Skeletal muscle satellite cell (primary cell): Measurements from ENCODE around the gene EFCAB10. TPM values are rescaled to one million over a fixed set of nuclear protein-coding genes. Genes with fewer than 3 reads are reported as not detected.

Experiments used
- H3K27me3 ChIP-seq: 2 replicates; pipeline ENCODE4 v1.7.0; 2013; ENCODE audit warnings: low read length; ENCODE audit not compliant: control insufficient read depth, insufficient read depth
- H3K36me3 ChIP-seq: 2 replicates; pipeline ENCODE4 v1.7.0; 2013; ENCODE audit warnings: mild to moderate bottlenecking, control low read depth, low read length; ENCODE audit not compliant: insufficient read depth
- H3K4me1 ChIP-seq: 2 replicates; pipeline ENCODE4 v1.7.0; 2013; ENCODE audit warnings: low read length; ENCODE audit not compliant: control insufficient read depth, insufficient read depth
- H3K4me2 ChIP-seq: 2 replicates; pipeline ENCODE4 v1.7.0; 2013; ENCODE audit warnings: mild to moderate bottlenecking, low read length
- H3K4me3 ChIP-seq: 2 replicates; pipeline ENCODE4 v1.7.0; 2013; ENCODE audit warnings: low read length
- H3K9ac ChIP-seq: 2 replicates; pipeline ENCODE4 v1.7.0; 2013; ENCODE audit warnings: mild to moderate bottlenecking, low read depth, low read length, moderate library complexity
- H3K9me3 ChIP-seq: replicated peaks from 2 replicates; pipeline ENCODE4 v1.7.0; 2013; ENCODE audit warnings: mild to moderate bottlenecking, control low read depth, low read length
- total RNA-seq: library from RNA; depleted of rRNA; stranded (reverse); fragments of >200 nt; gene quantifications from 2 replicates; pipeline ENCODE4 v1.2.3, GENCODE V29; 2012; rRNA removed

EFCAB10 gene, protein sequence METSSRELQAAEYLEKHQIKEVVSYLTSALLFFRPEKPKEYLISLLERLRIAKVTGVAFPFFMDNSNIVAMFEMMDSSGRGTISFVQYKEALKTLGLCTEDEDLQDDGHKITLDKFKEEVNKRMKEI
- total RNA-seq: not detected in 2 replicates

- H3K9me3 ChIP-seq: no peaks in the 10 kb centered on the region
- no peak within 1 kb of the TSS for H3K9ac ChIP-seq
- no peaks in the 10 kb centered on the region for H3K27me3 ChIP-seq
- H3K4me2 ChIP-seq: peak within 1 kb of the TSS; percentile 78
- H3K4me3 ChIP-seq: peak within 1 kb of the TSS; percentile 62
- no peaks in the 10 kb centered on the region for H3K36me3 ChIP-seq
- peaks cover 6% of the 10 kb centered on the region for H3K4me1 ChIP-seq
Observed at GRCh38 chr7:105581066-105581811, at the start of gene EFCAB10. Gene EFCAB10, minus strand, starts transcription at chr7:105581493. Its CDS starts 30 bp downstream, at chr7:105581463.

DNA sequence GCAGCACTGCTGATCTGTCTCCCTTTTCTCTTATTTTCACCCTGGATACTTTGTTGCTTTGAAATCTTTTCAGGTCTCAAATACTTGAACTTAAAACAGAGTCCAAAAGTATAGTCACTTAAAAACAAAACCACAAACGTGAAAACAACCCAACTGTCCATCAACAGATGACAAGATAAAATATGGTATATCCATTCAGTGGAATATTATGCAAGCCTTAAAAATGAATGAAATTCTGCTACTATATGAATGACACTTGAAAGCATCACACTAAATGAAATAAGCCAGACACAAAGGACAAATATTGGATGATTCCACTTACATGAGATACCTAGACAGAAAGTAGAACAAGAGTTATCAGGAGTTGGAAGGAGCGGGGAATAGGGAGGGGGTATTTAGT is 44.7 kb upstream of the EFCAB10 start:
- Histone ChIP-seq H3K27me3 (no peaks in the 10 kb centered on the region), H3K9me3 (no peaks in the 10 kb centered on the region), H3K9ac (no peak overlapping the region), H3K4me1 (no peaks in the 10 kb centered on the region), H3K4me2 (no peak overlapping the region), H3K36me3 (peaks cover 11% of the 10 kb centered on the region), H3K4me3 (no peak overlapping the region)

- Histone ChIP-seq H3K4me3 (no peak overlapping the region), H3K4me2 (no peak overlapping the region), H3K27me3 (no peaks in the 10 kb centered on the region), H3K36me3 (peaks cover 11% of the 10 kb centered on the region), H3K4me1 (no peaks in the 10 kb centered on the region), H3K9me3 (no peaks in the 10 kb centered on the region), H3K9ac (no peak overlapping the region)
Observed at GRCh38 chr7:105623906-105624305, 42.6 kb upstream of the EFCAB10 start.

DNA sequence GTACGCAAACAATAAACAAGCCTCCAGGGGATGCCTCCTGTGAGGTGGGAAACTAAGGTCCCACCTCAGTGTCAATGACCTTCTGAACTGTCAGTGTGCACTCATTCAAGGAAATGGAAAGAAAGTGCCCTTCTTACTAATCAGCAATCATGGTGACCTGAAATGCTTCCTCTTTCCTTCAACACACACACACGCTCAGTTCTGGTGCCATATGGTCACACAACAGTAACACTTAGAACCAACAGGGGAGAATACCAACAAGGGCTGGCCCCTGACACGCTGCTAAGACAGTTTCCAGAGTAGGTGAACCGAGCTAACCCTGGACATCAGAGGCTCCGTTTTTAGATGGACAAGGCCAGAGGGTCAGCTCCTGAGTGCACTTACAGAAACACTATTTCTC is 42.1 kb upstream of the EFCAB10 start:
- H3K9ac ChIP-seq: no peak overlapping the region
- H3K27me3 ChIP-seq: no peaks in the 10 kb centered on the region
- no peak overlapping the region for H3K4me3 ChIP-seq
- H3K36me3 ChIP-seq: peaks cover 11% of the 10 kb centered on the region
- H3K9me3 ChIP-seq: no peaks in the 10 kb centered on the region
- no peak overlapping the region for H3K4me2 ChIP-seq
- H3K4me1 ChIP-seq: no peaks in the 10 kb centered on the region

GRCh38 chr7:105622106-105622731 is 40.9 kb upstream of the EFCAB10 start:
- Histone ChIP-seq H3K4me3 (no peak overlapping the region), H3K4me2 (no peak overlapping the region), H3K36me3 (peaks cover 11% of the 10 kb centered on the region), H3K4me1 (no peaks in the 10 kb centered on the region), H3K9ac (no peak overlapping the region), H3K27me3 (no peaks in the 10 kb centered on the region), H3K9me3 (no peaks in the 10 kb centered on the region)

- H3K4me1 ChIP-seq: no peaks in the 10 kb centered on the region
- no peak overlapping the region for H3K4me3 ChIP-seq
- no peaks in the 10 kb centered on the region for H3K9me3 ChIP-seq
- no peaks in the 10 kb centered on the region for H3K27me3 ChIP-seq
- no peak overlapping the region for H3K9ac ChIP-seq
- no peak overlapping the region for H3K4me2 ChIP-seq
- peaks cover 11% of the 10 kb centered on the region for H3K36me3 ChIP-seq
Observed at GRCh38 chr7:105621617-105622016, 40.3 kb upstream of the EFCAB10 start.

GRCh38 chr7:105621176-105621575 is 39.9 kb upstream of the EFCAB10 start:
- Histone ChIP-seq H3K4me1 (no peaks in the 10 kb centered on the region), H3K27me3 (no peaks in the 10 kb centered on the region), H3K36me3 (peaks cover 11% of the 10 kb centered on the region), H3K9me3 (no peaks in the 10 kb centered on the region), H3K4me3 (no peak overlapping the region), H3K4me2 (no peak overlapping the region), H3K9ac (no peak overlapping the region)

- Histone ChIP-seq H3K4me1 (no peaks in the 10 kb centered on the region), H3K4me3 (no peak overlapping the region), H3K27me3 (no peaks in the 10 kb centered on the region), H3K36me3 (peaks cover 11% of the 10 kb centered on the region), H3K9ac (no peak overlapping the region), H3K4me2 (no peak overlapping the region), H3K9me3 (no peaks in the 10 kb centered on the region)
Observed at GRCh38 chr7:105619590-105619989, 38.3 kb upstream of the EFCAB10 start.

GRCh38 chr7:105618016-105618296 is 36.7 kb upstream of the EFCAB10 start:
- no peaks in the 10 kb centered on the region for H3K27me3 ChIP-seq
- no peak overlapping the region for H3K4me3 ChIP-seq
- H3K36me3 ChIP-seq: peaks cover 3% of the 10 kb centered on the region
- H3K4me1 ChIP-seq: no peaks in the 10 kb centered on the region
- no peaks in the 10 kb centered on the region for H3K9me3 ChIP-seq
- no peak overlapping the region for H3K4me2 ChIP-seq
- H3K9ac ChIP-seq: no peak overlapping the region

DNA sequence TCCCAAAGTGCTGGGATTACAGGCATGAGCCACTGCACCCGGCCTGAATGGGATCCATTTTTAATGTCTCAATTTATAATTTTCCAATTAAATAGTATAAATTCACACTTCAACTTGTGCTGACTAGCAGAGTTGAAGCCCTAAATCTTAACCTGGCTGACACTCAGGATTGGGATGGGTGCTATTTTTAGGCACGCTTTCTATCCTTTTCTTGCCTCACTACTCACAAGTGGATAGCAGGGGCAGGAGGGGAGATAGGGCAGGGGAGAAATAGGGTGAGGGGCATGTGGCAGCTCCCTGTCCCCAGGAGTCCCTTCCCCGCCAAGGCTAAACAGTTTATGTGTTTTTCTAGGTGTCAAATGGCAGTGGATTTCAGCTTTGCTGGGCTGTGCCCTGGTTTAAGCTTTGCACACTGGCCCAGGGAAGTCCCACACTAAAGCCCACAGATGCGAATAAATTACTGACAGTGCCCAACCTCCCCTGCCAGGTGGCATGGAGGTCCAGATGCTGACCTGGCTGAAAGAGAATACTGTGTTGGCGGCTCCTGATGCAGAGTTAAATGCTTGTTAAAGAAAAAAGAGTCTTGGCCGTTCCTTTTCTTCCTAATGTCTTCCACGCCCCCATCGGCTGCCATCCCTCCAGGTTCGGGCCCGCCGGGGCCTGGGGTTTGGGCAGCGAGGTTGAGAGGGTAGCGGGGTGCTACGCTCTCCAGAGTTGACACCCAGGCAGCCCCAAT is 36.2 kb upstream of the EFCAB10 start:
- no peak overlapping the region for H3K4me2 ChIP-seq
- H3K4me3 ChIP-seq: no peak overlapping the region
- H3K27me3 ChIP-seq: no peaks in the 10 kb centered on the region
- no peaks in the 10 kb centered on the region for H3K4me1 ChIP-seq
- no peaks in the 10 kb centered on the region for H3K9me3 ChIP-seq
- H3K36me3 ChIP-seq: peaks cover 3% of the 10 kb centered on the region
- H3K9ac ChIP-seq: no peak overlapping the region

DNA sequence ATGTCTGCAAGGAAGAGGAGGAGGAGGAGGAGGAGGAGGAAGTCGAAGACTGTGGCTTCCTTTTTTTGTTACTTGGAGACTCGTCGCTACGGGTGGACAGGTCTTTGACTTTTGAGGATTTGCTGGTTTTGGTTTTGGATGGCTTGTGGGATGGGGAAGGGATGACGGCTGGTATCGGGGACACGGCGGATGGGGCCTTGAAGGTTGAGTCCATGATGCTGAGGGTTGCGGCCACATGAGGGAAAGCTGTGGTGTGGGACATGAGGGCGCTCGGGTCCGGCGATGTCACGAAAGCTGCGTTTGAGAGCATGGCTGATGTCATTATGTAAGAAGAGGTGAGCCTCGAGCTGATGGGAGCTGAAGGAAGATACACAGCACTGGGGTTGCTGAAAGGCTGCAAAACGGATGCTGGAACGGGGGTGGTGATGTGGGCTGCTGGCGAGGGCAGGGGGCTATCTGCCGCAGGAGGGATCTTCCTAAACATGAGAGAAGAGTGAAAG is 33.1 kb upstream of the EFCAB10 start:
- H3K4me1 ChIP-seq: no peaks in the 10 kb centered on the region
- H3K9me3 ChIP-seq: no peaks in the 10 kb centered on the region
- H3K27me3 ChIP-seq: no peaks in the 10 kb centered on the region
- peaks cover 3% of the 10 kb centered on the region for H3K36me3 ChIP-seq
- no peak overlapping the region for H3K4me2 ChIP-seq
- no peak overlapping the region for H3K4me3 ChIP-seq
- H3K9ac ChIP-seq: no peak overlapping the region
